ENCODE measurements around the gene DLGAP3.

DLGAP3 gene

DNA sequence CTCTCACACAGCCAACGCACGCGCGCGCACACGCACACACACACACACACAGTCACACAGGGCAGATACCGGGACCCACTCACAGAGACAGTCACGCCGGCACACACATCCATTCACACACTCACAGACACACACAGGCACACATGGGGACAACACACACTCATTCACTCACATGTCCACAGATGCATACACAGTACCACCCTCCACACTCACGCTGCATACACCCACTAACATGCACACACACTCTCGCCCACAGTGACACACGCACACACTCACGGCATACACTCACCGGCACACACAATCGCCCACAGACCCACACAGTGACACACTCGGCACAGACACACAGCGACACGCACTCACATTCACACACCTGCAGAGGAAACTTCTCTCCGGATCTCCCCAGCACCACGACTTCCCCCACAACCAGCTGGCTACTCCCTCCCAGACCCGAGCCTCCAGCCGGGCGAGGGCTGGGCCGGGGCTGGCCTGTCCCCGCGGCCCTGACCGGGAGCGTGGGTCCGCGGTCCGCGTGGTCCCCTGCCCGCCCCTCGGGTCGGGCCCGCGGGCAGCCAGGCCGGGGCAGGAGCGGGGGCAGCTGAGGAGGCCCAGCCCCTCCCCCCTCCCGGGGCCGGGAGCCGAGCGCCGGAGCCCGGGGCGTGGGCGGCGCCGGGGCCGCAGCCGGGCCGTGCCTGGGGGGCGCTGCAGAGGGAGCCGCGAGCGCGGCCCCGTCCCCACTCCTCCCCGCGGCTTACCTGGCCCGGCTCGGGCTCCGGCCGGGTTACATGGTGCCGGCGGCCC, 552 bp downstream of the DLGAP3 start:
- in situ Hi-C loops (cut with MboI; ENCODE audit: low sequenced_read_pairs): no loop called here

DNA sequence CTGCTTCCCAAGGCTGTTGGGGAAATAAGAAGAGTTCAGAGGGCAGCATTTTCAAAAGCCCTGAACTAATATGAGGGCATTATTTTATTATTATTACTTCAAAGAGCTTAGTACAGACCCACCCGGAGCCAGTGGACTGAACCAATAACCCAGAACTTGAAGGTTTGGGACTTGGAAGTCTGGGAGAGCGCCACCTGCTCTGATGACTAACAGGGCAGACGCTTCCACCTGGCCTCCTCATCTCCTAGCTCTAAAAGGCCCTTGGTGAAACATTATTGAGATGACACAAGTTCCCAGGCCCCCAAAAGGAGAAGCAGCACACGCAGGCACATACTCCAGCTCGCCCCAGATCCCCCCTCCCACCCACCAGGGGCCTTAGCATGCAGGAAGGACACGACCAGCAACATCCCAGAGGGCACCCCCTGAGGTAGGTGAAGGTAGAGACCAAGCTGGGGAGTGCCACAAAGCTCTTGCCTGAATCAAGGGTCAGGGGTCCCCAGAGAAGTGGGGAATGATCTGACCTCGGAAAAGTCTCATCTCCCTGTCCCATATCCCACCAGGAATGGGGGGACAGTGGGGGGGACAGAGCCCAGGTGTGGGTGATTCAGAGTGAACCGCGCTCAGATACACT, 1.3 kb downstream of the DLGAP3 start:
- in situ Hi-C loops (cut with MboI; ENCODE audit: low sequenced_read_pairs): no loop called here

DNA sequence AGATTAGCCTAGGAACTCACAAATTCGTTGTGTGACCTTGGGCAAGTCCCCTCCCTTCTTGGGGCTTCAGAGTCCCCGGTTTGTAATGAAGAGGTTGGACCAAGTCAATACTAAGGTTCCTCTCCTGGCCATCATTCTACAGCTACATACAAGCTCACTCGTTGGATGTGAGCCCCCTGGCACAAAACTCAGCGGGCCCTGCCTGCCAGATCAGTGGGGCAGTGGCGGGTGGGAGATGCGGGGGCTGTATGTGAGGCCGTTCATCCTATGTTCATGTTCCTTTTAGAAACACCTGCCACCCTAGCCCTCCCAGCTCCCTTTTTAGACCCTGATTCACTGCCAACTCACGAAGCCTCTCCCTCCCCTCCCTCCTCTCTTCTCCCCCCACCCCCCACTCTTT, 2.1 kb downstream of the DLGAP3 start:
- in situ Hi-C loops (cut with MboI; ENCODE audit: low sequenced_read_pairs): no loop called here

DNA sequence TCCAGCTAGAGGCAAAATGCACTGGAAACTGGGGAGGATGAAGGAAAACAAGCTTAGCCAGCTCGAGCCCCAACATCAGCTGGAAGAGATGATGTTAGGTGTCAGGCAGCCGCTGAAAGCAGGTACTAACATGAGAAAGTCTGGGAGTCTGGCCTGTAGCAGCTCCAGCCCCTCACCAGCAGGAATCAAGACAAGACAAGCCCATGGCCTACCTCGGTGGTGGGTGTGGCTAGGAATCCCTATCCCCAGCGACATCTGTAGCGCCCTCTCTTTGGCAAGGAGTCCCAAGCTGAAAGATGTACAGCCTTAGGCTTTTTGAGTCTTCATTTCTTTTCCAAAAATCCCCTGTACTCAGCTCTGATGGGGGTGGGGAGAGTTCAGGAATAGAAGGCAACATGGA, 2.6 kb downstream of the DLGAP3 start:
- in situ Hi-C loops (cut with MboI; ENCODE audit: low sequenced_read_pairs): no loop called here

DNA sequence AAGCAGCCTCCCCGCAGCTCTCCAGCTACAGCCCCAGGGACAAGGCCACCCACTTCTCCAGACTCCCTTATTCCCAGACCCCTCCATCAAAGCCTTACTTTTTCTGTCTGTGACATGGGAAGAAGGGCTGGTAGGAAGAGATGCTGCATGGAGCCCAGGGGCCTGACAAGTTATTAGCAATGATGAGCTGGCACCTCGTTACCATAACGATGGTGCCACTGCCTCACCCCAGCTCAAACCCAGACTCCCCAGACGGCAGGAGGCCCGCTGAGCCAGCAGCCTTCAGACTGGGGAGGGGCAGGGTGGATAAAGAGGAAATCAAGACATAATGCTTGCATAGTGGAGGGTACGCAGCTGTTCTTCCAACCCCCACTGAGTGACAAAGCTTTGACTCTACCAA, 3.3 kb downstream of the DLGAP3 start:
- in situ Hi-C loops (cut with MboI; ENCODE audit: low sequenced_read_pairs): no loop called here

DNA sequence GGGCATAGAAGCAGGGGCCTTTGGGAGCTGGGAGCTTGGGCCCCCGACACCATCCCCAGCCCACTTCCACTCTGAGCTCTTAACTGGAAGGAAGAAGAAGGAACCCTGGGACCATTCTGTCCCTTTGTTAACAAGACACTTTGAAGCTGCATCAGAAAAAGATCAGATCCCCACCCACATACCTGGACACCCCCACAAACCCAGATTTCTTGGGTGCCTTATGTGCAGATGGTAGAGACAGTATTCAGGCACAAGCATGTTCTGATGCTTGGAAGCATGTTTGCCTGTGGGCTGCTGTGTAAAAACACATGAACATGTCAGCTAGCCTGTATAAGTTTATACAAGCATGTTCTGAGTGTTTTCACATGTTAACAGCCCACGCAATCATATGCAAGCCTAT, 3.7 kb downstream of the DLGAP3 start:
- in situ Hi-C loops (cut with MboI; ENCODE audit: low sequenced_read_pairs): no loop called here

DNA sequence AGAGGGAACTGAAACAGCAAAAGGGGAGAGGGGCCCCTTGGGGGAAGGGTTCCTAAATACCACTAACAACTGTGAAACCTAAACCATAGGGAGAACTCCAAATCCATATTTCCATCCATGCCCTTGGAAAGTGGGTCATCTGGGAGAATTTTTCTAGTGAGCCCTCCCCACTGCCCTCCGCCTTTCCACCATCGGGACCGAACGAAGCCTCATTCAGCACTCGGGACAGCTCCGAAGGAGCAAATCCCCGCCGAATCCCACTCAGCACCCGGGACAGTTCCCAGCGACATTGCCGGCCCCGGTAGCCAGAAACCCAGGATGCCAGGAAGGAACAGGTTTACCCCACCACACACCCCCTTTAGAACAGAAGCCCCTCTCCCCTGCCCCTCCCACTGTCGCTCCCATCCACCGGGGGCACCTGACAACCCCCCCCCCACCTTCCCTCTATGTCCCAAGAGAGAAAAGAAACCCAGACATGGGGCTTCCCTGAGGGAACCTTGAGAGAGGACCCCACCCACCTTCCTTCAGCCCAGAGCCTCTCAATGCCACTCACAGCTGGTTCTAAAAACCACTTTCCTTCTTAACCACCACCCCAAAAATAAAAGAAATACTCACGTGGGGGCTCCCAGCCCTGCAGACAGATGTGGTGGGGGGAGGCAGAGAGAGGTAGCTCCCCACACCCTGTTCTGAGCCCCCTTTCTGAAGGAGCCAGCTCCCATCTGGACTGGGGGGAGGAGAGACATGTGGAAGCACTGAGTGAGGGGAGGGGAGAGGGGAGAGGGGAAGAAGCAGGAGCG, 4.5 kb downstream of the DLGAP3 start:
- in situ Hi-C loops (cut with MboI; ENCODE audit: low sequenced_read_pairs): no loop called here

DNA sequence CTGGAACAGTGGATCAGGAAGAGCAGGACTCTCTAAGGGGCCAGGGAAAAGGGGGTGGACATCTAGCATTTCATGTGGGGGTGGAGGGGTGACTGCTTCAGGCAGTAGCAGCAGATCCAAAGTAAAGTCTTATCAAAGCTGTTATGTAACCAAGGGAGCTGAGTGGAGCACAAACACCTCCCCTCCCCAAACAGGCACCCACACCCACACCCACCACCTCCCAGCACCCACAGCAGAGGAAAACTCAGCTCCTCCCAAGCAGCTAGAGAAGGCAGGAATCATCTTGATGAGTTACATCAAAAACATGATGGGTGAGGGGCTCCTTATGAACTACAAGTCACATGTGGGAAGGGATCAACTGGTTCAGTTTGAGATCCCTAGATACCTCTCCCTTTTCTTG, 6.0 kb downstream of the DLGAP3 start:
- in situ Hi-C loops (cut with MboI; ENCODE audit: low sequenced_read_pairs): no loop called here

DNA sequence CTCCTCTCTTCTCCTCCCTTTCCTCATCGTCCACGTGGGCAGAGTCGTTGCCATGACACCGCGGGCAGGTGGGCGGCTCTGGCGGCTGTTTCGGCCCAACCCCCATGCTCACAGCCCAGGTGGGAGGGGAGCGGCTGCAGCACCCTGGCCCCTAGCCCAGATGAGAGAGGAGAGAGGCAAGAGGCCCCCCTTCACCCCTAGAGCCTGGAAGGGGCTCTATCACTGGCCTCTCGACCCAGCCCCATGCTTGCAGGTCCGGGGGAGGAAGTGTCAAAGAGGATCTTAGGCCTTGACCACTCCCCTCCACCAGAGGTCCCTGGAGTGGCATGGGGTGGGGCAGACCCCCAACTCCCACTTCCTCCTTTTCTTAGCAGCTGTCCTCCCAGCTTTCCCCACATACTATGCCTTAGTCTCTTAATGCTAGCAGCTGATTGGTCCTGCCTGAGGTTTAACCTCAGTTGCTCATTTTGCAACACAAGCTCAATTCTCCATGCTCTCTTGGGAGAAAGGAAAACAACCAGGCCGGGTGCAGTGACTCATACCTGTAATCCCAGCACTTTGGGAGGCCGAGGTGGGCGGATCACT, 10.4 kb downstream of the DLGAP3 start:
- in situ Hi-C loops (cut with MboI; ENCODE audit: low sequenced_read_pairs): no loop called here

DNA sequence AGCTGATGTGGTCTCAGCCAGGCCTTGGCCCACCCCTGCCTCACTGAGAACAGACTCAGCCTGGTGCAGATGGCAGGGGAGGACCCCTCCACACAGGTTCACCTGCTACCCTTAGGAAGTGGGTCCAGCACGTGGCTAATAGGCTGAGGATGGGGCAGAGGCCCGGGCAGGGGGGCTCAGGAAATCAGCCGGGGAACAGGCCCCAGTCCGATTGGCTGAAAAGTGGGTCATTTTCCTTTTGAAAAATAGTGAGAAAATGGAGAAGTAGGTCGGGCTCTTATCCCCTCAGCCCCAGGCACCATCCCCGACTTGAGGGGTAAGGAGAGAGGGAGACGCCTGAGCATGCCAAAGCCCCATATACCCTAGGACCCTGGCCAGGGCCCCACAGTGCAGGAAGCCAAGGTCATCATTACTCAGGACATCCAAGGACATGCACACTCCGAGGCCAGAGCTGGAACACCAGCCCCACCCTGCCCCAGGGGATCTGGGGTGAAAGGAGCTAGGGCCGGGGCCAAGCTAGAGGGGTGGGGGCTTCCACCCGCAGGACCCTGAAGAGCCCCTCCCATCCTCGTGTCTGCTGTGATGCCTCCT, 11.0 kb downstream of the DLGAP3 start:
- in situ Hi-C loops (cut with MboI; ENCODE audit: low sequenced_read_pairs): no loop called here

DNA sequence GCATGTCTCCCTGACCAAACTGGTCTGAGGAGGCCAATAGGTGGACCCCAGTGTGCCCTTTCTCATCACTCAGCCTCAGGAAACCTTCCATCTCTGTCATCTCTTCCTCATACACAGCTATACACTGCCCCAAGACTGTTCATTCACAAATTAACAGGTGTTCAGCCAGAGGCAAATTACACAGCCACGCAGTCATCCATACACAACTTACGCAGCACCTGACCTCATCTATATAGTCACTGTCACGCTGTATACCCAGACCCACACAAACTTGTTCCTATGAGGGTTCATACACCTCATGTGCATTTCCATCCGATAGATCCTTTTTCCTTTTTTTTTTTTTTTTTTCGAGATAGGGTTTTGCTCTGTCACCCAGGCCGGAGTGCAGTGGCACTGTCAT, 12.4 kb downstream of the DLGAP3 start:
- in situ Hi-C loops (cut with MboI; ENCODE audit: low sequenced_read_pairs): no loop called here

DNA sequence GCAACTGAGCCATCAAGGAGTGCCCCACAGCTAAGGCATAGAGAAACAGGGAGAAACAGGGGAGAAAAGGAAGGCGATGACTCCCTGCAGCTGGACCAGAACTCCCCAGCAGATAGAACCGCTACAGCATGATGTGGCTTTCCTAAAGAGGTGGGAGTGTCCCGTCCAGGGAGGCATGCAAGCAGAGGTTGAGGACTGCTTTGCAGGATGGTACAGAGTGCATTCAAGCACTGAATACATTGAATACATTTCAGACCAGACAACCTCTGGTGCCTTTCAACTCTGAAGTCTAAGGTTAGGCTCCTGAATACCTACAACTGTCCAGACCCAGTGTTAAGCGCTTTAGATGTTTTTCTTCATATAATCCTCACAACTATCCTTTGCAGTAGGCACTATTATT, 13.3 kb downstream of the DLGAP3 start:
- in situ Hi-C loops (cut with MboI; ENCODE audit: low sequenced_read_pairs): no loop called here

DNA sequence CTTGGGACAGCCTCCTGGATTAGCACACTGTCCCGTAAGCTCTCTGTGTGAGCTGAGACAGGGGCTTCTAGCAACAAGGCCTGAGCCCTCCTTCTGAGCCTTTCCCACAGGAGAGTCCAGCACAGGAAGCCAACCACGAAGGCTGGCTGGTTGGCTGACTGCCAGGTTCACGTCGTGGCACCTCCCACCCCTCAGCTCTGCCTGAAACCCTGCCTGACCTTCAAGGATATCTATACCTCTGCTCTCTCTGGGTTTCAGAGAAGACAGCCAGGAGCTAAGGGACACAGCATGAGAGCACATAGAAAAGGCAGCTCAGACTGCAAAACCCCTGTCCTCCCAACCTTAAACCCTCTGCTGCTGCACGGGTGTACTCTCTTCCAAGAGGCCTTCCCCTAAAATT, 13.9 kb downstream of the DLGAP3 start:
- in situ Hi-C loops (cut with MboI; ENCODE audit: low sequenced_read_pairs): no loop called here

DNA sequence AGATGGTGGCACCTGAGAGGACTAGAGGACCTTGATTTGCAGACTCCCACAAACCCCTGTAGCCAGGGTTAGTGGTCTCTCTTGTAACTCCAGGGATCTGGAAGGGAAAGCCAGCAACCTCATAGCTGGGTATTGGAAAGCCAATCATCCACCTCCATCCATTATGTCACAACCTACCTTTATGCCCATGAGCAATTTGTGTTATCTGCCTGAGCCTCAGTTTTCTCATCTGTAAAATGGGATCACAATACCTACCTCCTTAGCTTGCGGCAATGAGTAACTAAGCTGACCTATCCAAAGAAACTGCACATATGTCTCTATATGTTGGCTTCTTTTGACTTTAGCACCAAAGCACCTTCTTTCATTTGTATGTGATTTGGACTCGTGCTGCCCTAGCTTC, 14.5 kb downstream of the DLGAP3 start:
- in situ Hi-C loops (cut with MboI; ENCODE audit: low sequenced_read_pairs): no loop called here

DNA sequence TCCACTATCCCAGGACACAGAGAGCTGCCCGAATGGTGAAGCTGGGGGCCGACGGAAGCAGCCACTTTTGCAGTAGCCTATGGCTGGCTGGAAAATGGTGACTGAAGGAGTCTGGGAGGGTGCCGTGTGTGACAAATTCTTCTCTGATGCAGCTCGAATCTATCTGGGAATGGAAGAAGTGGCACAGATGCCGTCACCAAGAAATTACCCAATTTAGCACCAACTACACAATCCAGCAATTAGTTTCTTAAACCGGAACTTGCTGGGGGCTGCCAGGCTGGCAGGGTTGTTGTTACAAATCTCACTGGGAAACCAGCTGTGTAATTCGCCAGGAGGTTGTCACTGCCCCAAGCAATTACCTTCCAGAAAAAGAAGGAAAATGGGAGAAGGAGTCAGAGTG, 18.0 kb downstream of the DLGAP3 start:
- in situ Hi-C loops (cut with MboI; ENCODE audit: low sequenced_read_pairs): no loop called here

DNA sequence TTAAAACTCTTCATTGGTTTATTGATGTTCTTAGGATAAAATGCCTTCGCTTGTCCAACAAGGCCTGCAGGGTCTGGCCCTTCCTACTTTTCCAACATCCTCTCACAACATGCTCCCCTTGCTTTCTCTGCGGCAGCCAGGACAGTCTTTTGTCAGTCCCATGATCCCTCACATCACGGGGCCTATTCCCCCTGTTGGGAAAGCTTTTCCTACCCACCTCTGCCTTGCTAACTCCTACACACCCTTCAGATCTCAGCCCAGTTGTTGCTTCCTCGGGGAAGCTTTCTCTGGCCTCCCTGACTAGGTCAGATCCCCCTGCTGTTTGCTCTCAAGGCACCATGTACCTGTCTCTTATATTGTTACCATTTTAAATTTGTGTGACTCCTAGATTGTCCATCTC, 19.0 kb downstream of the DLGAP3 start:
- in situ Hi-C loops (cut with MboI; ENCODE audit: low sequenced_read_pairs): no loop called here

DNA sequence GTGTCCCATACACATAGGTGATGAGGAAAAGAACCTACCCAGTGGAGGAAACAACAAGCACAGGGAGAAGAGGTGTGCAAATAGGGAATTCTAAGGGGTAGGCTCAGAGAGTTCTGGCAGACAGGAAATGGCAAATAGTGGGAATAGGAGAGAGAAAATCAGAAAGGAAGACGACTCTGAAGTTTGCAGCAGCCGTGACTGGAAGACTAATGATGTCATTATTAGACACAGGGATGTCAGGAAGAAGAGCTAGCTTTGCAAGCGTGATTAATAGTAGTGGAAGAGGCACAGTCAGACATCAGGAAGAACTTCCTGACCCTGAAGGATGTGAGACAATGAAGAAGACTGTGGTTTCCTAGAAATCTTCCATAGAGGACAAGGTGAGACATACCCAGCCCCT, 21.1 kb downstream of the DLGAP3 start:
- in situ Hi-C loops (cut with MboI; ENCODE audit: low sequenced_read_pairs): no loop called here

DNA sequence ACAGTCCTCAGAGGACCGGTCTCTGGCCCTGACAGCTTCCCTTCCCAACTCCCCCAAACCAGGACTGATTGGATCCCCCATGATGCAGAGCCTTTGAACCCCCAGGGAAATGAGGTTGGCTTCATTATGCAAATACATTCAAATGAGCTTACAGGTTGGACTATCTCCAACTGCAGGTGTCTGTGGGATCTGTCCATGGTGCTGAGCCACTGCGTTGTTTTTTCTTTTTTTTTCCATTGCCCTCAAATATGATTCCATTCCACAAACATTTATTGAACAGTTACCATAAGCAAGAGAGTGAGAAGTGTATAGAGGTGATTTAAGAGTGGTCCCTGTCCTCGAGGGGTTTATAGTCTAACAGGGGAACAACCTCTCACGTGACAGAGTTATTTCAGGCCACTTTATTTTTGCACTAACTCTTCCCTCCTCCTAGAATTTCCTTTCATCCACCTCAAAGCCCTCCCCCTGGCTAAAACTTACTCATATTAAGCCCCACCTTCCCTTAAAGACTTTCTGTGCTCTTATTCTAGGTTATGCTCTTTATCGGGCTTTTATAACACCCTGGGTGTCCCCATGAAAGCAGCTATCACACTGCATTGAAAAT, 21.9 kb downstream of the DLGAP3 start:
- in situ Hi-C loops (cut with MboI; ENCODE audit: low sequenced_read_pairs): no loop called here

DNA sequence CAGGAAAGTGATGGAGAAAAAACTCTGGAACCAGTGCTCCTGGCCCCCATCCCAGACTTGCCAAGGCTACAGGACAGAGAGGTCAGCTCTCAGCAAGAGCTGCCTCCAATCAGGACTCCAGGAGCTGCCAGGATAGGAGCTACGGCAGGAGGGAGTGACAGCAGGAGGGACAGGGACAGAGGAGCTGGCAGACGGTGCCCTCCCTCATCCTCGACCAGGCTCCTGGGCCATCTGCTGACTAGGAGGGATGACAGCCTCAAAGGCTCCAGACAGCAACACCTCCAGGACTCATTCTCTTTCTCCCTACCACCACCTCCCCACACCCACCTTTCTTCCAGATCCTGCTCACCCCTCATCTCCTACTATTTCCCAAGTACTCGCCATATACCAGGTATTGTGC, 22.7 kb downstream of the DLGAP3 start:
- in situ Hi-C loops (cut with MboI; ENCODE audit: low sequenced_read_pairs): no loop called here

DNA sequence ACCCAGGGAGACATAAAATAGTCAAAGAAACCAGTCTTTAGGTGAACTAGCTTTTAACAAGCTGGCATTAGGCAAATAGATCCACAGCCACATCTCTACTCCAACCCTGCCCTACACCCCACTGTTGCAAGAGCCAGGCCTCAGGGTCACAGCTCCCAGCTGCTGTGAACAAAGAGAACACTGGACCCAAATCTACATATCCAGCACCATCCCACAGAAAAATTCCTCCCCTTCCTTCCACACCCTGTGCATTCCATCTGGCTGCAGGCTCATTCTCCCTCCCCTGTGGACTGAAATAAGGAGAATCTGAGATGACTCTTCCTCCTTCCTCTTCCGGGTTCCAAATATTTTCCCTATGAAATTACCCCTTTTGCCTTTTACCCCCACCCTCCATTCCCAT, 23.2 kb downstream of the DLGAP3 start:
- in situ Hi-C loops (cut with MboI; ENCODE audit: low sequenced_read_pairs): no loop called here

DNA sequence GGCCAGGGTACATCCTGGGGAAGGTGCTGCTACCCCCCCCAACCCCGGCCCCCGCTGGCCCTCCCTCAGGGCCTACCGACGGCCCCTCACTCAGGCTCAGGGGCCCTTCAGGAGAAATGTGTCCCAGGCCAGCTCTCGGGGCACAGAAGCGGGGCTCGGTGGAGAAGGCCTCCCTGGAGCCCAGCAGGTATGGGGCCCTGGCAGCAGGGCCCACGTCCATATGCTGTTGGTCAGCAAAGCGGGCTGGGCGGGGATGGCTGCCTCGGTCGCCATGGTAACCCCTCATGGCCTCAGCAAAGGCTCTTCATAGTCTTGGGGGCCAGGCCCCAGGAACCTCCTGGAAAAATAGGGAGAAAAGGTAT, 24.4 kb downstream of the DLGAP3 start:
- in situ Hi-C loops (cut with MboI; ENCODE audit: low sequenced_read_pairs): no loop called here
